GM12865 (cell line): Measurements from ENCODE around the gene SPATA6L.

Source experiments
- DNase-seq: peaks from one replicate; pipeline ENCODE4 v3.0.0; 2010; ENCODE audit warnings: low read depth
- H3K4me3 ChIP-seq: 2 replicates; pipeline ENCODE4 v1.5.1; 2011; ENCODE audit warnings: mild to moderate bottlenecking, low read depth, low read length, control low read depth
- CTCF ChIP-seq: IDR thresholded peaks from 2 replicates; pipeline ENCODE4 v1.5.1; 2011; ENCODE audit warnings: low read length, control low read depth, low read depth, inconsistent platforms; ENCODE audit not compliant: insufficient read depth; ENCODE audit errors: missing control alignments

SPATA6L gene

GRCh38 chr9:4573176-4573575 is 93.1 kb downstream of the SPATA6L start:
- DNase-seq, result no peak
- TF ChIP-seq CTCF, result no peak

GRCh38 chr9:4572184-4572826 is 94.0 kb downstream of the SPATA6L start:
- DNase-seq, result no peak
- no peak overlapping the region for H3K4me3 ChIP-seq
- no peak for TF ChIP-seq CTCF

More at GRCh38 chr9:4573176-4573575, 93.1 kb downstream of the SPATA6L start:
- no peak overlapping the region for H3K4me3 ChIP-seq

GRCh38 chr9:4569101-4569500 is 97.2 kb downstream of the SPATA6L start:
- no peak overlapping the region for H3K4me3 ChIP-seq
- DNase-seq, result no peak
- no peak for TF ChIP-seq CTCF

- TF ChIP-seq CTCF, result no peak
These were observed 98.7 kb downstream of the SPATA6L start for GRCh38 chr9:4567601-4568000.

GRCh38 chr9:4566806-4567205 is 99.5 kb downstream of the SPATA6L start:
- H3K4me3 ChIP-seq, result no peak overlapping the region
- no peak for TF ChIP-seq CTCF
- no peak for DNase-seq

More at GRCh38 chr9:4567601-4568000, 98.7 kb downstream of the SPATA6L start:
- no peak for DNase-seq
- no peak overlapping the region for H3K4me3 ChIP-seq

GRCh38 chr9:4563105-4563504 is 103.2 kb downstream of the SPATA6L start:
- H3K4me3 ChIP-seq, result no peak overlapping the region
- no peak for TF ChIP-seq CTCF
- no peak for DNase-seq
